Naive thymus-derived CD8-positive, alpha-beta T cell (primary cell): ENCODE results near the gene SCO2. TPM values are rescaled to one million over a fixed set of nuclear protein-coding genes. Genes with fewer than 3 reads are reported as not detected.
A peak's percentile ranks its signal among the peaks of the same experiment; 100 is the strongest.

Experiments
- ATAC-seq, 2 donors: fragments of 150-1000 bp; cut with Tn5 transposase in 1 of 2; sonication (Bioruptor Pico), chemical (Tn5 transposase) in 1 of 2; 1 replicate in 1 of 2; 2 replicates in 1 of 2; pipeline ENCODE4 v1.10.0; 2021; ENCODE audit warnings: mild to moderate bottlenecking in 2 of 2, moderate library complexity in 2 of 2
- POLR2A ChIA-PET: fragments of 350-600 bp; sonication (Branson Sonifier 250); formaldehyde crosslinking; loops from one replicate; lab custom pipeline; 2021; ENCODE audit warnings: antibody characterized with exemption; lab: Charles Lee
- DNase-seq, 10 donors: peaks; one replicate each; pipeline versions ENCODE4 v3.0.0 to v3.0.0-alpha.2; 2020 to 2022
- H3K27ac Mint-ChIP-seq, 10 donors: one replicate each; pipeline ENCODE4 v1.8.0; 2020 to 2022; ENCODE audit warnings: mild to moderate bottlenecking in 10 of 10, mixed read lengths in 10 of 10, moderate library complexity in 4 of 10, inconsistent platforms in 1 of 10
- H3K27me3 Mint-ChIP-seq, 5 donors: one replicate each; pipeline ENCODE4 v1.8.0; 2021 to 2022; ENCODE audit warnings: mixed read lengths in 5 of 5
- H3K36me3 Mint-ChIP-seq, 3 donors: one replicate each; pipeline ENCODE4 v1.8.0; 2020 to 2022; ENCODE audit warnings: mixed read lengths in 3 of 3, mild to moderate bottlenecking in 2 of 3, inconsistent platforms in 1 of 3
- H3K4me1 Mint-ChIP-seq, 4 donors: one replicate each; pipeline ENCODE4 v1.8.0; 2021 to 2022; ENCODE audit warnings: mixed read lengths in 4 of 4
- H3K4me3 Mint-ChIP-seq, 10 donors: one replicate each; pipeline ENCODE4 v1.8.0; 2020 to 2022; ENCODE audit warnings: mild to moderate bottlenecking in 10 of 10, mixed read lengths in 10 of 10, moderate library complexity in 6 of 10, inconsistent platforms in 1 of 10
- H3K9me3 Mint-ChIP-seq, 9 donors: one replicate each; pipeline ENCODE4 v1.8.0; 2020 to 2022; ENCODE audit warnings: mixed read lengths in 9 of 9, mild to moderate bottlenecking in 3 of 9, inconsistent platforms in 1 of 9, moderate library complexity in 1 of 9
- polyA plus RNA-seq, 3 donors: library from polyadenylated mRNA; unstranded; fragments of 300-500 nt; fragmentation: Illumina TruSeq; gene quantifications; one replicate each; pipeline ENCODE4 v1.2.3, GENCODE V29; 2021
- total RNA-seq, 8 experiments: library from RNA in 2 of 8; stranded (reverse) in 2 of 8; gene quantifications; one replicate each; pipeline ENCODE4 v1.2.3 and lab custom pipeline; 2021 to 2026

Gene SCO2
- total and polyA plus RNA-seq, 5 experiments from 2014 or later, result 2.7 to 8.3 (median 5.4) TPM; not detected in 1

- peak overlapping the region; percentile 87 to 96 (median 94) for H3K4me3 Mint-ChIP-seq
- no peaks in the 10 kb centered on the region for H3K27me3 Mint-ChIP-seq
- H3K9me3 Mint-ChIP-seq, result no peaks in the 10 kb centered on the region
- DNase-seq, result no peak
- POLR2A ChIA-PET, result interaction anchor here (1.3 to 7.9 kb wide), 14 partner anchors 10 to 308 kb away, joined by 3 to 128 read pairs (median 5); partner anchors contain the start of genes ARSA, CHKB, SCO2 and SELENOO
- H3K36me3 Mint-ChIP-seq, result peaks cover 0 to 14% (median 0%) of the 10 kb centered on the region in 3 donors
- H3K27ac Mint-ChIP-seq, result peak overlapping the region; percentile 85 to 100 (median 96)
- no peak for ATAC-seq
- H3K4me1 Mint-ChIP-seq, result peaks cover 5 to 25% (median 16%) of the 10 kb centered on the region in 4 donors
Observed at GRCh38 chr22:50508897-50509296, 16.5 kb downstream of the SCO2 start.

- Mint-ChIP-seq H3K9me3 (no peaks in the 10 kb centered on the region), H3K27ac (peak within 1 kb of the TSS; percentile 85 to 100 (median 96)), H3K4me1 (peaks cover 2 to 25% (median 16%) of the 10 kb centered on the region in 4 donors), H3K36me3 (peaks cover 0 to 14% (median 0%) of the 10 kb centered on the region in 3 donors), H3K27me3 (no peaks in the 10 kb centered on the region), H3K4me3 (peak within 1 kb of the TSS; percentile 90 to 96 (median 94))
- DNase-seq (peak in 8 of 10 donors; percentile 95 to 98 (median 97)), ATAC-seq (peak; percentile 73 to 77)
- POLR2A ChIA-PET, result interaction anchor here (0.6 to 7.9 kb wide), 33 partner anchors 10 to 307 kb away, joined by 3 to 128 read pairs (median 4); partner anchors contain the start of genes ARSA, CHKB, DENND6B and SCO2
Observed at GRCh38 chr22:50507991-50508884, 17.2 kb downstream of the SCO2 start, which contains the start of gene NCAPH2. Gene NCAPH2, plus strand, starts transcription at chr22:50508224. Its CDS starts 114 bp downstream, at chr22:50508338.

- Mint-ChIP-seq H3K36me3 (peaks cover 0 to 10% (median 0%) of the 10 kb centered on the region in 3 donors), H3K27me3 (no peaks in the 10 kb centered on the region), H3K4me1 (peaks cover 2 to 23% (median 16%) of the 10 kb centered on the region in 4 donors), H3K4me3 (peak within 1 kb of the TSS; percentile 90 to 96 (median 94)), H3K9me3 (no peaks in the 10 kb centered on the region), H3K27ac (peak within 1 kb of the TSS; percentile 85 to 100 (median 96))
- POLR2A ChIA-PET, result interaction anchor here (0.6 to 7.9 kb wide), 33 partner anchors 9 to 306 kb away, joined by 3 to 128 read pairs (median 4); partner anchors contain the start of genes ARSA, CHKB, DENND6B and SCO2
- ATAC-seq (peak; percentile 79 to 85), DNase-seq (peak; percentile 80 to 96 (median 90))
Observed at GRCh38 chr22:50507421-50507990, 17.9 kb downstream of the SCO2 start, which contains the start of gene LMF2. Gene LMF2, minus strand, starts transcription at chr22:50507702. Its CDS starts 27 bp downstream, at chr22:50507675.

- ATAC-seq, result no peak
- Mint-ChIP-seq H3K36me3 (peaks cover 0 to 7% (median 0%) of the 10 kb centered on the region in 3 donors), H3K4me1 (peaks cover 2 to 19% (median 15%) of the 10 kb centered on the region in 4 donors), H3K9me3 (no peaks in the 10 kb centered on the region), H3K27ac (peak overlapping the region; percentile 67 to 95 (median 91)), H3K4me3 (peak overlapping the region; percentile 88 to 95 (median 92)), H3K27me3 (no peaks in the 10 kb centered on the region)
- DNase-seq, result no peak
- POLR2A ChIA-PET, result interaction anchor here (0.8 to 7.9 kb wide), 13 partner anchors 8 to 261 kb away, joined by 3 to 128 read pairs (median 6); partner anchors contain the start of genes DENND6B, SCO2 and TYMP
Observed at GRCh38 chr22:50506611-50507420, 18.6 kb downstream of the SCO2 start.

GRCh38 chr22:50505776-50506610, 19.4 kb downstream of the SCO2 start:
- Mint-ChIP-seq H3K4me3 (peak overlapping the region; percentile 15 to 95 (median 91)), H3K9me3 (no peaks in the 10 kb centered on the region), H3K4me1 (peaks cover 2 to 19% (median 15%) of the 10 kb centered on the region in 4 donors), H3K36me3 (peaks cover 0 to 5% (median 0%) of the 10 kb centered on the region in 3 donors), H3K27me3 (no peaks in the 10 kb centered on the region), H3K27ac (peak overlapping the region in 3 of 10 donors; percentile 29 to 92 (median 38))
- POLR2A ChIA-PET, result interaction anchor here (0.8 to 7.9 kb wide), 7 partner anchors 13 to 254 kb away, joined by 3 to 128 read pairs (median 8); partner anchors contain the start of gene SCO2
- ATAC-seq, result no peak
- DNase-seq, result no peak

- Mint-ChIP-seq H3K27me3 (no peaks in the 10 kb centered on the region), H3K4me1 (peaks cover 2 to 19% (median 15%) of the 10 kb centered on the region in 4 donors), H3K9me3 (no peaks in the 10 kb centered on the region), H3K36me3 (peaks cover 0 to 5% (median 0%) of the 10 kb centered on the region in 3 donors), H3K27ac (peak overlapping the region in 1 of 10 donors; percentile 29), H3K4me3 (peak overlapping the region in 5 of 10 donors; percentile 10 to 94 (median 23))
- no peak for DNase-seq
- POLR2A ChIA-PET, result interaction anchor here (0.6 to 7.9 kb wide), 6 partner anchors 8 to 61 kb away, joined by 3 to 128 read pairs (median 4); partner anchors contain the start of gene SCO2
- ATAC-seq, result no peak
Observed at GRCh38 chr22:50505276-50505775, 20.1 kb downstream of the SCO2 start.

- Mint-ChIP-seq H3K27me3 (no peaks in the 10 kb centered on the region), H3K4me3 (no peak overlapping the region), H3K4me1 (peaks cover 2 to 19% (median 14%) of the 10 kb centered on the region in 4 donors), H3K27ac (no peak overlapping the region), H3K9me3 (no peaks in the 10 kb centered on the region), H3K36me3 (peaks cover 0 to 5% (median 0%) of the 10 kb centered on the region in 3 donors)
- DNase-seq, result no peak
- no peak for ATAC-seq
- POLR2A ChIA-PET, result interaction anchor here (0.6 to 7.9 kb wide), 5 partner anchors 8 to 60 kb away, joined by 3 to 128 read pairs (median 4); partner anchors contain the start of gene SCO2
Observed at GRCh38 chr22:50504369-50505211, 20.8 kb downstream of the SCO2 start.

- DNase-seq, result no peak
- ATAC-seq, result no peak
- Mint-ChIP-seq H3K9me3 (no peaks in the 10 kb centered on the region), H3K27me3 (no peaks in the 10 kb centered on the region), H3K4me3 (no peak overlapping the region), H3K27ac (no peak overlapping the region), H3K4me1 (peaks cover 2 to 10% (median 6%) of the 10 kb centered on the region in 4 donors), H3K36me3 (peaks cover 0 to 5% (median 0%) of the 10 kb centered on the region in 3 donors)
- POLR2A ChIA-PET, result interaction anchor here (0.6 to 1.7 kb wide), 3 partner anchors 22 to 675 kb away, joined by 3 to 5 read pairs (median 3); partner anchors contain the start of gene SCO2
Observed at GRCh38 chr22:50503475-50504145, 21.8 kb downstream of the SCO2 start.
